ENCODE results near the gene TTLL11.

TTLL11 gene

DNA sequence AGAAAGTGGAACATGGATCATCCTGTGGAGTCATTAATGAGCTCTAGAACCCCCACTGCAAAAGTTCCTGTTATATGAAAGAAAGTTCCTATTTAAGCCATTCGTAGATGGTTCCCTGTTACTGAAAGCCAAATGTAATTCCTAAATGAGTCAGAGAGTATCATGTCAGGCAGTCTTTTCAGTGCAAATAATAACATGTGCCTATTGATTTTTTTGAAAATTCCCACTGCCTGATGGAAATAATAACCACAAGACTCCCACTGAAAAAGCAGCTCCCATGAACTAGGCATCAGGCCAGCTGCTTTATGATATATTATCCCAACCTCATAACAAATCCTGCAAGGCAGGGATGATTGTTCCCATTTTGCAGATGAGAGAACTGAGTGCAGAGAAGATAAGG lies 224.5 kb downstream of the TTLL11 start:
- TF ChIP-seq, protein P1, sequence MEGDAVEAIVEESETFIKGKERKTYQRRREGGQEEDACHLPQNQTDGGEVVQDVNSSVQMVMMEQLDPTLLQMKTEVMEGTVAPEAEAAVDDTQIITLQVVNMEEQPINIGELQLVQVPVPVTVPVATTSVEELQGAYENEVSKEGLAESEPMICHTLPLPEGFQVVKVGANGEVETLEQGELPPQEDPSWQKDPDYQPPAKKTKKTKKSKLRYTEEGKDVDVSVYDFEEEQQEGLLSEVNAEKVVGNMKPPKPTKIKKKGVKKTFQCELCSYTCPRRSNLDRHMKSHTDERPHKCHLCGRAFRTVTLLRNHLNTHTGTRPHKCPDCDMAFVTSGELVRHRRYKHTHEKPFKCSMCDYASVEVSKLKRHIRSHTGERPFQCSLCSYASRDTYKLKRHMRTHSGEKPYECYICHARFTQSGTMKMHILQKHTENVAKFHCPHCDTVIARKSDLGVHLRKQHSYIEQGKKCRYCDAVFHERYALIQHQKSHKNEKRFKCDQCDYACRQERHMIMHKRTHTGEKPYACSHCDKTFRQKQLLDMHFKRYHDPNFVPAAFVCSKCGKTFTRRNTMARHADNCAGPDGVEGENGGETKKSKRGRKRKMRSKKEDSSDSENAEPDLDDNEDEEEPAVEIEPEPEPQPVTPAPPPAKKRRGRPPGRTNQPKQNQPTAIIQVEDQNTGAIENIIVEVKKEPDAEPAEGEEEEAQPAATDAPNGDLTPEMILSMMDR (IDR thresholded peaks at IDR 0.05; ENCODE audit: insufficient read depth, low read depth, low read length, missing control alignments) = no peak
- DNase-seq (ENCODE audit: low read depth) = no peak
- H3K4me3 ChIP-seq (ENCODE audit: low read length) = no peak overlapping the region

DNA sequence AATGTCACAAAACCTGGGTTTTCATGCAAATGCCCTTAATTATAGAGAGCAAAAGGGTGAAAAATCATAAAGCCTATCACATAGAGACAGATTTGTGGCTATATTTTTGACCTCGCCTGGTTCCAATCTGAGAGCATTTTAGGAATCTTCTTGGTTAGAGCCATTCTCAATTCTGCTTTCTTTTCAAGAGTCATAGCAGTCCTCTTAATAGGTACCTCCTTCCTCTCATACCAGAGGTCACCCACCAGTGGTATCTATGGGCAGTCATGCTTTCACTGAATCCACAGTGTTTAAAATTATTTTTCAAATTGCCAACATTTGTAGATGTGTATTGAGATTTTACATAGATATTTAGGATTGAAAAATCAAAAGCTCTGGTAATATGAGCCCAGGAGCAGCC lies 226.2 kb downstream of the TTLL11 start:
- TF ChIP-seq, protein P1 (IDR thresholded peaks at IDR 0.05; ENCODE audit: insufficient read depth, low read depth, low read length, missing control alignments) = no peak
- H3K4me3 ChIP-seq (ENCODE audit: low read length) = no peak overlapping the region
- DNase-seq (ENCODE audit: low read depth) = no peak

DNA sequence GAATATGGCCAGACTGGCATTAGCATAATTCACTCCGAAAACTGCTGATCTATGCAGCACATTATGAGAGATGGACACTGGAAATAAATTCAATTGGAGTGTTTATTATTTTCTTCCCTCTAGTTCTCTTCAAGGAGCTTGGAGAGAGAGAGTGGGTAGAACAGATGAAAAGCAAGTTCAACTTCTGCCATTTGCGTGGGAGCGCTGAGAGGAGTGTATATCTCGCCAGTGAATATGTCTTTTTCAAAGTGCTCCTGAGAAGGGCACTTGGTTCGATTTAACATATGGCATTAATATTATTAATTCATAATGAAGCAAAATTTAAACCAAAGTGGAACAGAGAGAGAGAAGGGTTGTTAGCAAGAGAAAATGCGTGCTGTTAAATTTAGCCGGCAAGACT lies 227.2 kb downstream of the TTLL11 start:
- TF ChIP-seq, protein P1 (IDR thresholded peaks at IDR 0.05; ENCODE audit: insufficient read depth, low read depth, low read length, missing control alignments) = no peak
- DNase-seq (ENCODE audit: low read depth) = no peak
- H3K4me3 ChIP-seq (ENCODE audit: low read length) = no peak overlapping the region

DNA sequence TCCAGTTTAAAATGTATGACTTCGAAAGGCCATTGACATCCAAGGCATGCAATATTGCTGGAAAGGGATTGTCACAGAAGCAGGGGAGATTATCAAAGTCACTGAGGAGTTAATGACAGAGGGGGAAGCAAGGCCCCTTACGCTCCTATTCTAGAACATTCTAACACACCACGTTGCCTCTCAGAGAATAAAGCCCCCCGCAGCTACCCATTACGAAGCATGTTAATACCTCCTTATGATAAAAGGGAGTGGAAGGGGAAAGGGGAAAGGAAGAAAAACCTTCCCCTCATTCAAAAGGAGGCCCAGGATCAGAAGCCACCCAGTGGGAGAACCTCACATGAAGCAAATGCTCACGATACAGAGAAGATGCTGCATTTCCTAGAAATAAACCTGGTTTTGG lies 228.0 kb downstream of the TTLL11 start:
- H3K4me3 ChIP-seq (ENCODE audit: low read length) = no peak overlapping the region
- DNase-seq (ENCODE audit: low read depth) = no peak
- TF ChIP-seq, protein P1 (IDR thresholded peaks at IDR 0.05; ENCODE audit: insufficient read depth, low read depth, low read length, missing control alignments) = no peak

DNA sequence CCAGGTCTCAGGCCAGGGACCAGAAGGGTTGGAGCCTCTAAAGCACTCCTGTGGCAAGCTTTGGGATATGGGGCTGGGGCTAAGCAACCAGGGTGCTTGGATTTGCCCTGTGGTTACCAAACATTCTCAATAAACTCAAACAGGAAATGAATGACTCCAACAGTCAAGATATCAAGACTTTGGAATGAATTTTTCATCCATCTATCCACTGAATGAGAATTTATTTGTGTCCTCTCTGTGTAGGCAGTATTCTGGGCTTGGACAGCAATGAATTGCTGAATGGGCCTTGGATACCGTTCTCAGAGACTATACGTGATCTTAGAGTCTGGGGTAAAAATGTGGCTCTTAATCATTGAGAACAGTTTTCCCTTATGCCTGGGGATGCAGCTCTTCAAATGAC lies 229.2 kb downstream of the TTLL11 start:
- DNase-seq (ENCODE audit: low read depth) = no peak
- no peak overlapping the region for H3K4me3 ChIP-seq (ENCODE audit: low read length)
- TF ChIP-seq, protein P1 (IDR thresholded peaks at IDR 0.05; ENCODE audit: insufficient read depth, low read depth, low read length, missing control alignments) = no peak

DNA sequence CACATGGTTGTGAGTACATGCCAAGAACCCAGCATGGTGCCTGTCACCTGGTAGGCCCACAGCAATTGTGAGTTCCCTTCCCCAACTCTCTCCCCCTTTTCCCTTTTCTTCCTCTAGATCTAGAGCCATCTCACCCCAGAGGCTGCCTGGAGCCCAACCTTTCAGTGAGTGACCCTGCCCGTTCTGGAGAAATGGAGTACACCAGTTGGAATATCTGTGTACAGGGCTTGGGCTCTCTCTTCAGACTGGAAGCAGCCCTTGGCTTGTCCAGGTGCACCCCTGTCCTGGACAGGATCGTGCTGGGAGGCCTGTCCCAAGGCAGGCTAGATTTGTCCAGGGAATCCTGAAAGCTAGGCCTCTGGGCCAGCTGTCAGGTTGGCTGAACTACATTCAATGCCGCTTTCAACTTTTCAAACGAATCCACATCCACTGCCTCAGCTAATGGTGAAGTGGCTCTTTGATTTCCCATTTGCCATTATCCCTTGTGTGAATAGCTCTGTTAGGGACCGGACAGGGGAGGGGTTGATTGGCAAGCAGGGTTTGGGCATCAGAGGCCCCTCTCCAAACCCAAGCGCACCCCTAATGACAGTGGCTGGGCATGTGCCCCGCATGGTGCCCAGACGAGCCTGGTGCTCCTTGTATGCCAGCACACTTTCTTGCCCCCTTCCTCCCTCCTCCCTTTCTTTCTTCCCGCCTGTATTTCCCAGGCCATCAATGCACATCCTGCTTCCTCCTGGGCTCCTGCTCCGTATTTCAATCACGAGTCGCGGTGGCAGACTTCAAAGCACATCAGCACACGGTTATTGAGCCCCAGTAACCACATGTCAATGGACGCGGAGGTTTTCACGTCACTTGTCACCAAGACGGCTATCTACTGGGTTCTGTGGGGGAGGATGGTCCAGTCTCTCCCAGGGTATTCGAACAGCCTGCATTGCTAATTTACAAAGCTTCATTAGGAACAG lies 230.5 kb downstream of the TTLL11 start:
- no peak overlapping the region for H3K4me3 ChIP-seq (ENCODE audit: low read length)
- TF ChIP-seq, protein P1 (IDR thresholded peaks at IDR 0.05; ENCODE audit: insufficient read depth, low read depth, low read length, missing control alignments) = no peak
- DNase-seq (ENCODE audit: low read depth) = no peak
